Measurements from ENCODE around the gene AP1S1.
A peak's percentile ranks its signal among the peaks of the same experiment; 100 is the strongest.
"Not testable (repeated sequence)": the region's sequence is repeated elsewhere in the genome, so short reads cannot be mapped to it uniquely, and the experiment has no call there.

AP1S1 gene

GRCh38 chr7:101179713-101180112 is 25.4 kb downstream of the AP1S1 start:
- Histone ChIP-seq H3K9me3 (ENCODE audit: control insufficient read depth, low read length) (no peaks in the 10 kb centered on the region), H3K36me3 (ENCODE audit: control insufficient read depth, insufficient read depth, low read length) (no peaks in the 10 kb centered on the region), H3K4me3 (ENCODE audit: insufficient read depth, low read depth, low read length) (peak overlapping the region; percentile 39), H3K27ac (ENCODE audit: insufficient read depth, low read depth, low read length, poor library complexity, severe bottlenecking) (no peak overlapping the region), H3K4me1 (ENCODE audit: control insufficient read depth, insufficient read depth, low read length) (peaks cover 13% of the 10 kb centered on the region), H3K27me3 (ENCODE audit: control insufficient read depth, insufficient read depth, low read length, poor library complexity, severe bottlenecking) (peaks cover 68% of the 10 kb centered on the region)
- WGBS, 2 experiments: 0% methylated on average over 27 of the region's 27 CpGs

- Histone ChIP-seq H3K9me3 (ENCODE audit: control insufficient read depth, low read length) (no peaks in the 10 kb centered on the region), H3K27me3 (ENCODE audit: control insufficient read depth, insufficient read depth, low read length, poor library complexity, severe bottlenecking) (peaks cover 63% of the 10 kb centered on the region), H3K27ac (ENCODE audit: insufficient read depth, low read depth, low read length, poor library complexity, severe bottlenecking) (no peak within 1 kb of the TSS), H3K4me3 (ENCODE audit: insufficient read depth, low read depth, low read length) (peak within 1 kb of the TSS; percentile 39), H3K4me1 (ENCODE audit: control insufficient read depth, insufficient read depth, low read length) (peaks cover 13% of the 10 kb centered on the region), H3K36me3 (ENCODE audit: control insufficient read depth, insufficient read depth, low read length) (no peaks in the 10 kb centered on the region)
- WGBS, 2 experiments: 9 to 10% methylated on average over 56 of the region's 56 CpGs
Observed at GRCh38 chr7:101180130-101180755, 26.0 kb downstream of the AP1S1 start, which contains the start of gene NAT16. Gene NAT16, minus strand, starts transcription at chr7:101180293. Its CDS starts 5,486 bp downstream, at chr7:101174807.

DNA sequence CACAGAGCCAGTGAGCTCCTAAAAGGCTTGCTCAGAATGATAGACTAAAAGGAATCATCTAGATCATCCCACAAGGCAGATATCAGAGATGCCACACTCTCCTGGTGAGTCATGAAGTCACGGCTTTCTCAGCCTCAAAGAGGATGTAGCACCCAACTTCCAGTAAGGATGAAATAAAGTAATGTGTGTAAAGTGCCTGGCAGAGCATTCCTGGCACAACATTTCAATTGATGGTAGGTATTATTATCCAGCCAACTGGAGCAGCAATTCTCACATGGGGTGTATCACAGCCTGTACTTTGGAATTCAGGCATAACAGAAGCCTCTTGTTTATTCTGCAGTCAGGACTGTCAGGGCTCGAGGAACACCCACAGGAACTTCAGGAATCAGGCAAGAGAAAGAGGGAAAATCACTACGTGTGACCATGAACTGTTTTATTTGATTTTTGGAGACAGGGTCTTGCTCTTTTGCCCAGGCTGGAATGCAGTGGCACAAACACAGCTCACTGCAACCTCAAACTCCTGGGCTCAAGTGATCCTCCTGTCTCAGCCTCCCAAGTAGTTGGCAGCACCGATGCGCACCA is 31.1 kb downstream of the AP1S1 start:
- Histone ChIP-seq H3K4me3 (ENCODE audit: insufficient read depth, low read depth, low read length) (no peak overlapping the region), H3K27ac (ENCODE audit: insufficient read depth, low read depth, low read length, poor library complexity, severe bottlenecking) (no peak overlapping the region)

GRCh38 chr7:101186194-101186593 is 31.9 kb downstream of the AP1S1 start:
- no peaks in the 10 kb centered on the region for H3K36me3 ChIP-seq (ENCODE audit: control insufficient read depth, insufficient read depth, low read length)
- peaks cover 6% of the 10 kb centered on the region for H3K27me3 ChIP-seq (ENCODE audit: control insufficient read depth, insufficient read depth, low read length, poor library complexity, severe bottlenecking)
- H3K9me3 ChIP-seq (ENCODE audit: control insufficient read depth, low read length): no peaks in the 10 kb centered on the region
- H3K4me1 ChIP-seq (ENCODE audit: control insufficient read depth, insufficient read depth, low read length): no peaks in the 10 kb centered on the region
- 93 to 96% methylated on average over 6 of the region's 6 CpGs for WGBS, 2 experiments
- H3K4me3 ChIP-seq (ENCODE audit: insufficient read depth, low read depth, low read length): no peak overlapping the region
- H3K27ac ChIP-seq (ENCODE audit: insufficient read depth, low read depth, low read length, poor library complexity, severe bottlenecking): no peak overlapping the region

More for the DNA sequence above, 31.1 kb downstream of the AP1S1 start:
- 76 to 80% methylated on average over 5 of the region's 5 CpGs for WGBS, 2 experiments
- Histone ChIP-seq H3K4me1 (ENCODE audit: control insufficient read depth, insufficient read depth, low read length) (peaks cover 2% of the 10 kb centered on the region), H3K36me3 (ENCODE audit: control insufficient read depth, insufficient read depth, low read length) (no peaks in the 10 kb centered on the region), H3K9me3 (ENCODE audit: control insufficient read depth, low read length) (no peaks in the 10 kb centered on the region), H3K27me3 (ENCODE audit: control insufficient read depth, insufficient read depth, low read length, poor library complexity, severe bottlenecking) (peaks cover 14% of the 10 kb centered on the region)

GRCh38 chr7:101186844-101187428 is 32.7 kb downstream of the AP1S1 start:
- 91 to 95% methylated on average over 4 of the region's 4 CpGs for WGBS, 2 experiments
- no peak overlapping the region for H3K27ac ChIP-seq (ENCODE audit: insufficient read depth, low read depth, low read length, poor library complexity, severe bottlenecking)

GRCh38 chr7:101189109-101189508 is 34.8 kb downstream of the AP1S1 start:
- Histone ChIP-seq H3K4me3 (ENCODE audit: insufficient read depth, low read depth, low read length) (no peak overlapping the region), H3K4me1 (ENCODE audit: control insufficient read depth, insufficient read depth, low read length) (no peaks in the 10 kb centered on the region), H3K27me3 (ENCODE audit: control insufficient read depth, insufficient read depth, low read length, poor library complexity, severe bottlenecking) (no peaks in the 10 kb centered on the region), H3K36me3 (ENCODE audit: control insufficient read depth, insufficient read depth, low read length) (no peaks in the 10 kb centered on the region), H3K27ac (ENCODE audit: insufficient read depth, low read depth, low read length, poor library complexity, severe bottlenecking) (no peak overlapping the region), H3K9me3 (ENCODE audit: control insufficient read depth, low read length) (no peaks in the 10 kb centered on the region)
- WGBS, 2 experiments: 84 to 88% methylated on average over 8 of the region's 8 CpGs

More at GRCh38 chr7:101186844-101187428, 32.7 kb downstream of the AP1S1 start:
- no peak overlapping the region for H3K4me3 ChIP-seq (ENCODE audit: insufficient read depth, low read depth, low read length)
- H3K4me1 ChIP-seq (ENCODE audit: control insufficient read depth, insufficient read depth, low read length): no peaks in the 10 kb centered on the region
- H3K9me3 ChIP-seq (ENCODE audit: control insufficient read depth, low read length): no peaks in the 10 kb centered on the region
- peaks cover 3% of the 10 kb centered on the region for H3K27me3 ChIP-seq (ENCODE audit: control insufficient read depth, insufficient read depth, low read length, poor library complexity, severe bottlenecking)
- no peaks in the 10 kb centered on the region for H3K36me3 ChIP-seq (ENCODE audit: control insufficient read depth, insufficient read depth, low read length)

GRCh38 chr7:101195884-101196283 is 41.6 kb downstream of the AP1S1 start:
- WGBS, 2 experiments: 93 to 94% methylated on average over 17 of the region's 17 CpGs
- Histone ChIP-seq H3K27me3 (ENCODE audit: control insufficient read depth, insufficient read depth, low read length, poor library complexity, severe bottlenecking) (peaks cover 8% of the 10 kb centered on the region), H3K36me3 (ENCODE audit: control insufficient read depth, insufficient read depth, low read length) (no peaks in the 10 kb centered on the region), H3K4me1 (ENCODE audit: control insufficient read depth, insufficient read depth, low read length) (no peaks in the 10 kb centered on the region), H3K27ac (ENCODE audit: insufficient read depth, low read depth, low read length, poor library complexity, severe bottlenecking) (no peak overlapping the region), H3K4me3 (ENCODE audit: insufficient read depth, low read depth, low read length) (no peak overlapping the region), H3K9me3 (ENCODE audit: control insufficient read depth, low read length) (no peaks in the 10 kb centered on the region)

DNA sequence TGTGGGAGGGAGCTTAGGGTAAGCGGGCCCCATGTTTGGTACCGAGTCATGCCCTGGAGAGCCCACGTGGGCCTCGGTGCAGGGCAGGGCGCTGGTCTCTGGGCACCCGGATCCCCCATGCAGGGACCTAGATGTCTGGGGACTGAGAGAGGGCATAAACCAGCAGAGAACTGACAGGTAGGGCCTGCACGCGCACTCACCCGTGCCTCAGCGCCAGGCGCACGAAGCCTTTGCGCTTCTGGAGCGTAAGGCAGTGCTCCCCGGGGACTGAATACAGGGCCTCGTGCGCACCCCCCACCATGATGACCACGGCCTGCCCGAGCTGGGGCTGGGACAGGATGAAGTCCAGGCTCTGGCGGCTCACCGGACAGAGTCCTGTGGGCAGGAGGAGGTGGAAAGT is 43.7 kb downstream of the AP1S1 start:
- Histone ChIP-seq H3K4me1 (ENCODE audit: control insufficient read depth, insufficient read depth, low read length) (no peaks in the 10 kb centered on the region), H3K4me3 (ENCODE audit: insufficient read depth, low read depth, low read length) (no peak overlapping the region)
- WGBS, 2 experiments: 92 to 93% methylated on average over 21 of the region's 21 CpGs

DNA sequence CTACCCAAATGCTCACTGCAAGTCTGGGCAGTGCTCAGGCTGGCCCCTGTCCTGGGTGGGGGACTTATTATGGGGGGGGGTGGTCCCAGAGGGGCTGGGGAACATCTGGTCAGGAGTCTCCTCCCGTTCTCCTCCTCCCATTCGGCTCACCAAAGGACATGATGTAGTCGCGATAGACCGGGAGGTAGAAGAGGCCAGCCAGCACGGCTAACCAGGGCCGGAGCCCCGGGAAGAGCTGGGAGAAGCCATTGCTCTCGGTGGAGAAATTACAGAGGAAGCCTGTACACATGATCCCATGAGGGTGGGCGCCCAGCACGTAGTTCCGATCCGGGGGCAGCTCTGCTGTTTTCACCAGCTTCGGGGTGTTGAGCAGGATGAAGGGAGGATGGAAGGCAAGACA is 44.2 kb downstream of the AP1S1 start:
- no peaks in the 10 kb centered on the region for H3K9me3 ChIP-seq (ENCODE audit: control insufficient read depth, low read length)
- 90 to 92% methylated on average over 14 of the region's 14 CpGs for WGBS, 2 experiments
- no peak overlapping the region for H3K27ac ChIP-seq (ENCODE audit: insufficient read depth, low read depth, low read length, poor library complexity, severe bottlenecking)
- no peaks in the 10 kb centered on the region for H3K36me3 ChIP-seq (ENCODE audit: control insufficient read depth, insufficient read depth, low read length)
- no peaks in the 10 kb centered on the region for H3K4me1 ChIP-seq (ENCODE audit: control insufficient read depth, insufficient read depth, low read length)
- peaks cover 34% of the 10 kb centered on the region for H3K27me3 ChIP-seq (ENCODE audit: control insufficient read depth, insufficient read depth, low read length, poor library complexity, severe bottlenecking)
- no peak overlapping the region for H3K4me3 ChIP-seq (ENCODE audit: insufficient read depth, low read depth, low read length)

More for the DNA sequence above, 43.7 kb downstream of the AP1S1 start:
- Histone ChIP-seq H3K9me3 (ENCODE audit: control insufficient read depth, low read length) (no peaks in the 10 kb centered on the region), H3K27me3 (ENCODE audit: control insufficient read depth, insufficient read depth, low read length, poor library complexity, severe bottlenecking) (peaks cover 29% of the 10 kb centered on the region), H3K27ac (ENCODE audit: insufficient read depth, low read depth, low read length, poor library complexity, severe bottlenecking) (no peak overlapping the region), H3K36me3 (ENCODE audit: control insufficient read depth, insufficient read depth, low read length) (no peaks in the 10 kb centered on the region)

GRCh38 chr7:101199522-101199921 is 45.2 kb downstream of the AP1S1 start:
- WGBS, 2 experiments: 94 to 95% methylated on average over 10 of the region's 10 CpGs
- H3K4me1 ChIP-seq (ENCODE audit: control insufficient read depth, insufficient read depth, low read length); H3K4me3 ChIP-seq (ENCODE audit: insufficient read depth, low read depth, low read length); H3K36me3 ChIP-seq (ENCODE audit: control insufficient read depth, insufficient read depth, low read length); H3K27ac ChIP-seq (ENCODE audit: insufficient read depth, low read depth, low read length, poor library complexity, severe bottlenecking); H3K9me3 ChIP-seq (ENCODE audit: control insufficient read depth, low read length): not testable (repeated sequence)
- peaks cover 36% of the 10 kb centered on the region for H3K27me3 ChIP-seq (ENCODE audit: control insufficient read depth, insufficient read depth, low read length, poor library complexity, severe bottlenecking)
